Nucleus accumbens (tissue), 56 donors: Measurements from ENCODE around the gene PRKG1.

Experiments used
- DNase-seq, 56 donors: peaks; one replicate each; lab custom pipeline; 2025; lab: John Stamatoyannopoulos, UW

Gene PRKG1

DNA sequence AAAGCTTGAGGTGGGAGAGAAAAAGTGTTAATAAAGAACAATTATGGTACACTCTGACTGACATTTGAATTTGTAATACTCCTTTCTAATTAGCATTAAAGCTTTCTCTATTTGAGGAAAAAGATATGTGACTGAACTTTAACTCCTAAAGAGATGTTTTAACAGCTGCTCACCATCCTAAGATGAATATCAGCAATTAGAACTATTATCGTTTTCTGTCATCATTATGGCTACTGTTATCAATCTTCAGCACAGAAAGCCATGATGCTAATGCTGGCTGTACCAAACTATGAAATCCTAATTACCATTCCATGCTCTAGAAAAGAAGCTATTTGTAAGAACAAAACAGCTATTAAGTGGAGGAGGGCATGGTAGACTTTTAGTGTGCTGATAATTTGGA, 853.9 kb downstream of the PRKG1 start:
- no peak for DNase-seq

DNA sequence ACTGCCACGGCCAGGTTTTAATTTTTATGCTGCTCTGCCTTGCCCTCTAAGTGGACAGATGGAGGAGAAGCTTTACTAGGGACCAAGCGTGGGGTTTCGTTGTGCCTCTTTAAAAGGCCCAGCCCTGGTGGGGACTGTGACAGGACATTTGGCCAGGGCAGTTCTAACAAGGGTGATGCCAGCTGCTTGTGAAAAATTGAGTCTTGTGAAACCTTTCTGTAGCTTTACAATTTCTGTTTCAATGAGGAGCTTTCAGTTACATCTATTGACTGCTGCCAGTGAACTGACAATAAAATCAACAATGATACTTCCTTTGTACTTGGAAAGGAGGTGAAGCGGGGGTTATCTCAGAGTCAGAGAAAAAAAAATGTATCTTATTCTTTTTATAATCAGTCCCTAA, 858.2 kb downstream of the PRKG1 start:
- no peak for DNase-seq

DNA sequence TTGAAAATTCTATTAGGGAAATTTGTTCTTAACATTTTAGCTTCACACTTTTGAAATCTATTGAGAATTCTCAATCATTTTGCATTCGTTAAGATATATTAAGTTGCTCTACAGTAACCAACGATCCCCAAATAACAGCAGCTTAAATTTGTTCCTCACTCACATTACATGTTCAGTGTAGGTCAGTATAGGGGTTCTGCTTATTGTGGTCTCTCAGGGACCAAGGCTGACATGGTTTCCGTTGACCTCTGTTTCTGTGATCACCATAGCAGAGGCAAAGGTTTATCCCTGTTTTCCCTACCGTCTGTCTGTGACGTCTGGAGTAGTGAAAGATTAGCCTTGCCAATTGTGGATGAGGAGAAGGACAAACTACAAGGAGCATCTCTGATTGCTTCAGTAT, 860.1 kb downstream of the PRKG1 start:
- no peak for DNase-seq

DNA sequence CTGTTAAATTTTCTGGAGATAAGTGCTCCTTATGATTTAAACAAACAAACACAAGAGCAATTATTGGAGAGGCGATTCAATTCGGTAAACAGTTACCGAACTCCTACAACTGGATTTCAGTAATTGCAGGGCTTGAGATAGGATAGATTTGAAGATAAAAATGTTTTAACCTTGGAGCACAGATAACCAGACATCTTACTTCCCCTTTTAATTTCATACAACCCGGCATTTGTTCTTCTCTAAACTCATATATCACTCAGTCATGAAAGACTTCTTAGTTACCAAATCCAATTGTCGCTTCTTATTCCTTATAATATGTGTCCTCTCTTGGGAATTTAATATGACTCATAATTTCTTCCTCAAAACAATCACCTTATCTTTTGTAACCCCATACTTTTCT, 861.1 kb downstream of the PRKG1 start:
- DNase-seq: no peak

DNA sequence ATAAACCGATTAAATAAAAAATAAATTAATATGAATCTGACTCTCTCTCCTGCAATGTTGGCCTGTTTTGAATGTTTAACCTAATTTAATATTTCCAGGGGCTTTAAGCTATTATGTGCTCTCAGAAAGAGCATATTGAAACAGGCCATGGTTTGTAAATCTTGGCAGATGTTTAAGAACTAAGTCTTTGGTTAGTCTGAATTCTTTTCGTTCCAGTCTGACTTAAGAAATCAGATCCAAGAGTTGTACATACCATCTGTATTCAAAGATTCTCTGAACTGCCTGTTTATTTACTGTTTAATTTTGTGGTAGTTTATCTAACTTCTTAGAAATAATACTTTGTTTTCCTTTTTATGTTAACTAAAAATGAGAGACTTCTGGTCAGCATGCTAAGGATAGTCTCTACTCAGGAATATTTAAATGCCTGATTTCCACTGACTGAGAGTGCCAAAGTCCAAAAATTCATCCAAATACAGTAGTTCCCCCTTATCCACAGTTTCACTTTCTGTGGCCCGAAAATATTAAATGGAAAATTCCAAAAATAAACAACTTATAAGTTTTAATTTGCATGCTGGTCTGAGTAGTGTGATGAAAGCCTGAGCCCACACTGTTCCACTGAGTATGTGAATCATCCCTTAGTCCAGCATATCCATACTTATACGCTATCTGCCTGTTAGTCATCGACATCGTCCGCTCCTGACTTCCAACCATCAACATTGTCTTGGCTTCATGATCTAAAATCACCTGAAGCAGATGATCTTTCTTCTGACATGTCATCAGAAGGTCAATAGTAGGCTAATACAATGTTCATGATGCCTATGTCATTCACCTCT, 863.2 kb downstream of the PRKG1 start:
- no peak for DNase-seq

DNA sequence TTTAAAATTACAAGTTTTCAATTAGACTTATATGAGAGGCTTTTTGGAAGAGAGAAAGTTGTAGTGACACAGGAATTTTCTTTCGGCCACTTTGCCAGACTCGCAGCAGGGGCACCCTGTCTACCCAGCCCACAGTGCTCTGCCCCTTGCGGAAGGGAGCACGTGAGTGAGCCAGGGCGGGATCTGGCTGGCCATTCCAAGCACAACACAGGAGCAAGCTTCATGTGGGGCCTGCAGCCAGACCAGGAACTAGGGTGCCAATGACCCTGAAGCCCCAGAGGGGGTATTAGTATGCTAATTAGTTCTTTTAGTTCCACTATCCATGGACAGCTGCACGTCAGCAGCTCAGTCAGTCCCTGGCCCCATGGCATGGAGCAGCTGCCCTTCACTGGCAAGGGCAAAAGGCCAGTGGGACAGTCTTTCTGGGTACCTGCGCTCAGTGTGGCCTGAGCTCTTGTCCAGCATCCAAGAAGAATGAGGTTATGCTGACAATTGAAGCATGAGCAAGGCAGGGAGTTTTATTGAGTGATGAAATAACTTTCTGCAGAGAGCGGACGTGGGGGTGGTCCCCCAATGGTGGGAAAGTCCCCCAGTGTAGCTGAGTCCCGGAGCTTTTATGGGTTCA, 876.2 kb downstream of the PRKG1 start:
- DNase-seq: no peak

DNA sequence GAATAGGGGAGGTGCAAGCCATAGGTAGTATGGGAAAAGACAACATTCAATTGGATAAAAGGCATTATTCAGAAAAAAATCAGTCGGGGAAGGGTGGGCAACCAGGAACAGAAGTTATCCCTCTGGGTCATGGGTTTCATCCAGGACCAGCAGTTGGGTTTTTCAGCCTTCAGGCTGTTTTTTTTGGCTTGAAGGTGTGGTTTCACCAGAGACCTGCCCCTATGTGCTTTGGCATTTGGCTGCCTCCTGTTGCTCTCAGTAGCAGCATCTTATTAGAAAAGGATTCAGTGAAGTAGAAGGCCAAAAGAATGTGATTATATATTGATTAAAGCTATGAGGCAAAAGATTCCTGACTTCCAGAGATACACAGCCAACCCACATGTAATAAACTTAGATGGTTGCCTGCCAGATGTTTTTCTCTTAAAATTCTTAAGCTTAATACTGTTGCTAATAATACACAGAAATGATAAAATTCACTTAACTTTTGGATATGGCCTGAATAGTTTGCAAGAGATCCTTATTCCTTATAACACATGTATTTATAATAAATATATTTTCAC, 876.8 kb downstream of the PRKG1 start:
- DNase-seq: no peak

DNA sequence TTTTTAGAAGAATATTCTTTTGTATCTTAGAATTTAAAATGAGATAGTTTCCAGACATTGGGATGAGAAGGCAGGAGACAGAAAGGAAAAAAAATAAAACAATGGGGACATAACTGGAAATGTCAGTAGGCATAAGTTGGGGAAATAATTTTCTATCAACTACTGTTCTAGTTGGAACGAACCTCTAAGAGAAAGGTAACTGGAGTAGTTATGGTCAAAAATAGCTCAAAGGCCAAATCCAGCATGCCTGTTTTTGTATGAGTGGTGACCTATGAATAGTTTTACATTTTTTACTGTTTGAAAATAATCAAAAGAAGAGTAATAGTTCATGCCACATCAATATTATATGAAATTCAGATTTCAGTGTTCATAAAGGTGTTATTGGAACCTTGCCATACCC, 877.3 kb downstream of the PRKG1 start:
- DNase-seq: no peak

DNA sequence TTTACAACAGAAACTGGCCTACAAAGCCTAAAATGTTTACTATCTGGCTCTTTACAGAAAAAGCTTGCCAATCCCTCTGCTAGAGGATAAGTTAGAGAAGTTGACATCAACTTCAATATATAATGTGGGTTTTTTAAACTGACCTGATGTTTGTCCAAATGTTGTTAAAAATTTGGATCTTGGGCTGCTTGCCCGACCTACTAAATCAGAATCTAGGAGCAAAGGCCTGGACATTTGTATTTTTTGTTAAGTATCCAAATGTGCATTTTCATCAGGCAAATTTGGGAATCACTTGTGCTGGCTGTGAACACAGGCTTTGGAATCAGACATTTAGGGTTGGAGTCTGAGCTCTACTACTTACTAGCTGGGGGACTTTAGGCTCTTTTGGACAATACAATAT, 877.8 kb downstream of the PRKG1 start:
- no peak for DNase-seq

DNA sequence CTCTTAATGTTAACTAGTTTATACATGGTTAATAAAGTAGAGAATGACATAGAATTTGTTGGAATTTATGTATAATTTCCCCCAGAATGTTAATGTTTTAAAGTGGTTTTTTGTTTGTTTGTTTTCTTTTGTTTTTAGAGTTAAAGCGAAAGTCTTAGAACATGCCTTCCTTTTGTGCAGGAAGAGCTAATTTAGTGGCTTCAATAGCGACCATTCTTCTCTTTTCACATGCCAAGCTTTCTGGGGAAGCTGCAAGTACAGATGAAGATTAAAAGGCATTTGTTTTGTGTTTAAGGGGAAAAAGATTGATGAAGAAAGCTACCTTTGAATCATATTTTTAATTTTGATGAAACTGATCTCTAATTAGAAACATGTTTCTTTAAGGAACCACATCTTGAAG, 881.4 kb downstream of the PRKG1 start:
- no peak for DNase-seq

DNA sequence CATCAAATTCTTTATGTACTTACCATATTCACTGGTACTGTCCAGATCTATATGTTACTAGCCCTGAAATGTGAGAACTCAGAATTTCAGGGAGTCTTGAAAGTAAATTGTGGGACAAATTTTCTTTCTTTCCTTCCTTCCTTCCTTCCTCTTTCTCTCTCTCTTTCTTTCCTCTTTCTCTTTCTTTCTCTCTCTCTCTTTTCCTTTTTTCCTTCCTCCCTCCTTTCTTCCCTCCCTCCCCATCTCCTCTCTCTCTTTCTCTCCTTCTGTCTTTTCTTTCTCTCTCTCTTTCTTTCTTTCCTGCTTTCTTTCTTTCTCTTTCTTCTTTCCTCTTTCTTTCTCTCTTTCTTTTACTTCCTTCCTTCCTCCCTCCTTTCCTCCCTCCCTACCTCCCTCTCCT, 882.5 kb downstream of the PRKG1 start:
- no peak for DNase-seq

DNA sequence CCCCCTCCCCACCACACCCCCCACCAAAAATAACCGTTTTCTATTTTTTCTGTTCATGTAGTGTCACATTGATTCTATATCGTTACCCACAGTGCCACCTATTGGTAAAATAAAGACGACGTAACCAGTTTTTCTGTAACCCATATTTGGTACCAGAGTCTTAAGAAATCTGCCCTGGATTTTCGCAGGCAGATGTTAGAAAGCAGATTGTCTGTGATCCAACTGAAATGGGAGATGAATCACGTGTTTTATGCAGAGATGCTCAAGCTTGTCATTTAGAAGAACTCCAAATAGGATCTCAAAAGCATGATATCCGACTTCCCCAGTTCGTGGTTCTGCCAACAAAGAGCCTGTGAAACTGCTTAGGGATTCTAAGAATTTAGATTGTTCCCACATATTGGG, 886.2 kb downstream of the PRKG1 start:
- peak in 9 of 56 donors; percentile 2 to 48 (median 6) for DNase-seq

DNA sequence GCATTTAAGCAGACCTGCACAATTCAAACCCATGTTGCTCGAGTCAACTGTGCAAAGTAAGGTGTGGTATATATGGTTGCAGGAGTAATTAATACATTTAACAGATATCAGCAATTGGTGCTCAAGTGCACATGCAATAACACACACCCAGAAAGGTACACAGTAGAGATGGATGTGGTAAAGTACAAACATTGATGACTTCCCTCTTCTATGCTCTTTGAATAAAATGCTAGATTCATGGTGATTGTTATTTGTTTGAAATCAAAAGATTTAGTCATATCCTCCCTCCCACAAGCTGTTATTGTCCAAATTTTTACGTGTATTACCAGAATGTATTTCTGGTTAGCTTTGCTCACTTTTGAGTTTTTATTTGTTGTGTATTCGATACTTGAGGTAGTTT, 887.1 kb downstream of the PRKG1 start:
- no peak for DNase-seq

DNA sequence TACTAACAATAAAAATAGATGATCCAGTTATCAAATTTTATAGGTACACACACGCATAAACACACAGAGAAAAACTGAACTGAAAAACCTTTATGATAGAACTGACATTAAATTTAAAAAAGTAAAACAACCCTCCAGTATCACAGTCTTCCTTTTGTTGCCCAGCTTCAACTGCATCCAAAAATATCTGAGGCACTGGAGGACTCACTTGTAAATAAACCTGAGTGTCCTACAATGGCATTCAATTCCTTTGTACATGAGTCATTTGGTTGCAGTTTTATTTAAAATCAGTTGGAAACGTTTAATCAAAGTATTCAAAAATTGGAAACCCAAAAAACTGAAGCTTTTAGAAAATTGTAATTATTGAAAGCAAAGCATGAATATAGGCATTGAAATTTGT, 890.3 kb downstream of the PRKG1 start:
- DNase-seq: no peak

DNA sequence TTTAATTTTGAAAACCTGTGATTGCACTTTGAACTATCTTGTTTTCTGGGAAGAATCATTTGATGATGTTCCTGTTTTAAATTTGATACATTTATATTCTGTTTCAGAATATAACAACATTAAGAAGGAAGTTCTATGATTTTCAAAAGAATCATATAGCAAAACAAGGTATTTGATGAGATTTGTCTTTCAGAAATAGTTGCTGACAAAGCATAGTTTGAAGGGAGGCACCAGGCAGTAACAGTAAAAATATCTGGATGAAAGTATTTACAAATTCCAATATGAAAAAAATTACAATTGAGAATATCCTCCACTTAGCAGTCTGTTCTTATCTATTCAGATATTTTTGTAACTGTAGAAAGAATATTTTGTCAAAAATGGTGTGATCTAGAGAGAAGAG, 891.2 kb downstream of the PRKG1 start:
- no peak for DNase-seq

DNA sequence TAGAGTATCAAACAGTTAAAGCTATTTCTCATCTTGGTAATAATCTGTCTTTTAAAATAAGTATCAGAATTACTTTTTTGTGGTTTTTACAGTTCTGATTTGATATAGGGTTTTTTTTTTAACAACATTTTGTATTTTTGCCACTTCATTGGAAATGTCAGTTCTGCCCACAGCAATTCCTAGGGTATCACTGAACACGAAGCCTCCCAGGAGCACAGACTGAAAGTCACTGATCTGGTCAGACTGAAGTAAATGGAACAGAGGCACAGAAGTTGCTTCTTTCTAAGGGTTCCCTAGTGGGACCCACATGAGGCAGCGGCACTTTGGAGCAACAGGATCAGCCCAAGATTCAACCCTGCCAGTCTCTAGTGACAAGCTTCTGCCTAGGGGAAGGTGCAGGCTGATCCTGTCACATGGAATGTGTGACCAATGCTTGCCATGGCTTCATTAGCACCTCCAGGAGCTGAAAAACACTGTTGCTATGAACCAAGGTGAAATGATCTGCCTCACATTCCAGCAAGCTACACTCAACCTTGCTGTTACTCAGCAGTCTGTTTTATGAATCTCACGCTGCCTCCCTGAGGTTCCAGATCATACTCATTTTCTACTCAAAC, 898.6 kb downstream of the PRKG1 start:
- peak in 1 of 56 donors; percentile 0 for DNase-seq

DNA sequence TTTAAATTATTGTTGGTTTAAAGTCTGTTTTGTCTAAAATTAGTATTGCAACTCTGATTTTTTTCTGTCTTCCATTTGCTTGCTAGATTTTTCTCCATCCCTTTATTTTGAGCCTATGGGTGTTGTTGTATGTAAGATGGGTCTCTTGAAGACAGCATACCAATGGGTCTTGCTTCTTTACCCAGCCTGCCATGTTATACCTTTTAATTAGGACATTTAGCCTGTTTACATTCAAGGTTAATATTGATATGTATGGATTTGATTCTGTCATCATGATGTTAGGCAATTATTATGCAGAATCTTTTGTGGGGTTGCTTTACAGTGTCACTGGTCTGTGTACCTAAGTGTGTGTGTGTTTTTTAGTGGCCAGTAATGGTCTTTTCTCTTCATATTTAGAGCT, 906.5 kb downstream of the PRKG1 start:
- no peak for DNase-seq

DNA sequence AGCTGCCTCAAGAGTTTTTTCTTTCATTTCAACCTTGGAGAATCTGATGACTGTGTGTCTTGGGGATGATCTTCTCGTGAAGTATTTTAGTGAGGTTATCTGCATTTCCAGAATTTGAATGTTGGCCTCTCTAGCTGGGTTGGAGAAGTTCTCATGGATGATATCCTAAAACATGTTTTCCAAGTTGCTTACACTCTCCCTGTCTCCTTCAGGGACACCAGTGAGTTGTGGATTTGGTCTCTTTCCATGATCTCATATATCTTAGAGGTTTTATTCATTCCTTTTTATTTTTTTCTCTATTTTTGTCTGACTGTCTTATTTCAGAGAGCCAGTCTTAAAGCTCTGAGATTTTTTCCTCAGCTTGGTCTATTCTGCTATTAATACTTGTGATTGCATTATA, 907.4 kb downstream of the PRKG1 start:
- no peak for DNase-seq

DNA sequence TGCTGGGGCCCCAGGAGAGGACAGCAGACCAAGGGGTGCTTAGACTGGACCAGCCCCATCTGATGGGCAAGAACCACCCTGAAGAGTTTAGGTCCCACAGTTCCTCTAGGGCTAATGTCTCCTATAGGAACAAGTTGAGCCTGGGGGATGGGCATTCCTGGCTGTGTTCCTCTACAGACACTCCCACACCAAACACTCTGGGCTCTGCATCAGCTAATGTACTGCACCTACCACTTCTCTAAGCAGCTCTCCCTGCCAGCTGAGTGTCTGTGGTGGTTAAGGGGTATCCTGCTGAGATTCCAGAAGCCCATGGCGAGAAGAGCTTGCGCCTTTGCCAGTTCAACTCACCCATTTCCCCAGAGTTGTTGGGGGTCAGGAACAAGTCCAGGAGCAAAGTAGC, 909.2 kb downstream of the PRKG1 start:
- no peak for DNase-seq

DNA sequence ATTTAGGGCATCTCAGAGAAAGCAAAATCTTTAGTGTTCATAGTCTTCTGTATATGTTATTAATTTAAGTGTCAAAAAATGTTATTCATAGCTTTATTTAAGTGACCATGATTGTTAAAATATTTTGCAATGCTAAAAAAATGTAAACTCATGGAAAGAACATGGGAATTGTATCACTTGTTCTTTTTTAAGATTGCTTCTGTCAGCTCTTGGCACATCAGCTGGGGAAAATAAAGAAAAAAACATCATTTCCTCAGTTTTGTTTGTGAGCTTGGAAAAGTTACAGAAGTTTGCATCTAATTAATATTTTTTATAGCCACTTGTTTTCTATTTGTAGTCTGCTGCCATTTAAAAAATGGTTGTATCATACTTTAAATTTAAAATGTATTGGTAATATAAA, 911.0 kb downstream of the PRKG1 start:
- DNase-seq: no peak

DNA sequence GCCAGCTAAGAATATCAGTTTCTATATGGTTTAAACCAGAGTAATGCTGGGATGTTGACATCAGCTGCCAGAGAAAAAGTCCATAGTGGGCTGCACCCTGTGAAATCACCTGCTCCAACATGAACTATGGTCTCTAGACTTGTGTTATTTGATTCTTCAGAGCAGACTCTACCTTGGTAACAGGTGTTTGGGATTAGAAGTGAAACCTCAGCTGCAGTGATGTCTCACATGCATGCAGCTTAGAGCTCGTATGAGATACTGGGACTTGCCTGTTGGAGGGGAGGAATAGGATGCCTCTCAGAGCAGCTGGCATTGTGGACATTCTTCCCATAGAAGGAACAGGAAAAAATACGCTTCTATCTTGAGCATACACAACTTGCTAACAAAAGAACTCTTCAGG, 912.2 kb downstream of the PRKG1 start:
- DNase-seq: no peak

DNA sequence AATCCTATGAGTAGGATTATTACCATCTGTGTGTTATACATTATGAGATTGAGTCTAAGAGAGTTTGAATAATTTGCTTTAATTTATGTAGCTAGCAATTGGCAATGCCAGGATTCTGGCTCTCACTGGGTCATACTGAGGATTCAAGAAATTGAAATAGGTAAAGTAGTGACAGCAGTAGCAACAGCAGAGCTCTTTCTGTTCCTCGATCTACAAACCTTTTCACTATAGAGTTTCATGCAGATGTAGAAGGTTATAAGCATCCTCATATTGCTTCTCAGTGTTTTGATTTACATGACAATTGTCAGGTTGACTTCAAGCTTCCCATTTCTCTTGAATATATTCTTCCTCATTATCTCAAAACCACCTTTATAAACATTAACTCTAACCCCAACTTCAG, 919.2 kb downstream of the PRKG1 start:
- no peak for DNase-seq
